Endothelial cell (in vitro differentiated cells): ENCODE measurements around the gene HSF5. TPM values are rescaled to one million over a fixed set of nuclear protein-coding genes. Genes with fewer than 3 reads are reported as not detected.

Source experiments
- DNase-seq: peaks from one replicate; pipeline ENCODE4 v3.0.0; 2021; ENCODE audit warnings: low spot score
- H3K27ac Mint-ChIP-seq: one replicate; pipeline ENCODE4 v1.8.0; 2021; ENCODE audit warnings: mixed read lengths, inconsistent platforms; ENCODE audit not compliant: unreplicated experiment
- H3K27me3 Mint-ChIP-seq: one replicate; pipeline ENCODE4 v1.8.0; 2021; ENCODE audit warnings: mild to moderate bottlenecking, moderate library complexity, mixed read lengths, inconsistent platforms; ENCODE audit not compliant: unreplicated experiment
- H3K36me3 Mint-ChIP-seq: one replicate; pipeline ENCODE4 v1.8.0; 2021; ENCODE audit warnings: mild to moderate bottlenecking, low read depth, mixed read lengths, inconsistent platforms; ENCODE audit not compliant: unreplicated experiment
- H3K4me1 Mint-ChIP-seq: one replicate; pipeline ENCODE4 v1.8.0; 2021; ENCODE audit warnings: mild to moderate bottlenecking, mixed read lengths, inconsistent platforms; ENCODE audit not compliant: unreplicated experiment
- H3K4me3 Mint-ChIP-seq: one replicate; pipeline ENCODE4 v1.8.0; 2021; ENCODE audit warnings: mild to moderate bottlenecking, mixed read lengths, inconsistent platforms; ENCODE audit not compliant: unreplicated experiment
- H3K9me3 Mint-ChIP-seq: one replicate; pipeline ENCODE4 v1.8.0; 2021; ENCODE audit warnings: mixed read lengths, inconsistent platforms; ENCODE audit not compliant: unreplicated experiment
- total RNA-seq: library from RNA; stranded (reverse); fragmentation: NEBNext Ultra II Directional; extraction: Animal tissue kit (Norgen Biotek cat#: 25700); gene quantifications from one replicate; pipeline ENCODE4 v1.2.1, GENCODE V29; 2021; ENCODE audit not compliant: unreplicated experiment
- TF ChIP-seq, protein P1 (sequence below): fragments of 200-600 bp; sonication (generic); IDR thresholded peaks from one replicate; pipeline ENCODE4 v1.5.0; 2021; ENCODE audit warnings: antibody characterized with exemption; ENCODE audit not compliant: unreplicated experiment

HSF5 gene
- total RNA-seq, 1 donor from 2014 or later = 0.10 TPM

DNA sequence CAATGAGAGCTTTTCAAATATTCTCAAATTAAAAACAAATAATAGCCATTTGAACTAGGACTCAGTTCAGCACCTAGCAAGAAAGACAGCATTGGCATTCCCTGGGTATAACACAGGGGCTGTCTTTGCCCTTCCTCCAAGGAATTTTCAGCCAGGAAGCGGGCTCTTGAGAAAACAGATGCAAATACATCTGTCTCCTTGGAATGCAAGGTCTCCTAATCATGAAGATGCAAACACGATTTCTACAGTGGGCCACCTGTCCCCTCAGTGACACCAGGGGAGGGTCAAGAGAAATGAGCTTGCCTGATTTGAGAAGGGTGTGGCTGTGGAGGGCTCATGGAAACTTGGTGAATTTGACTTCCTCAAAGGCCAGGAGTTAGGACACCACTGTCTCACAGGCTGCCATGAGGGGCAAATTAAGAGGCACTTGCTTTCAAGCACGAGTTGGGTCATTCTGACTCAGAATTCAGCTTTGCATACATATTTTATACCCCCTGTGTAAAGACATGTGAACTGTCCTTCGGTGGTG lies 111.7 kb downstream of the HSF5 start:
- no peaks in the 10 kb centered on the region for H3K36me3 Mint-ChIP-seq
- H3K4me1 Mint-ChIP-seq = peaks cover 45% of the 10 kb centered on the region
- no peak for DNase-seq
- TF ChIP-seq, protein P1, sequence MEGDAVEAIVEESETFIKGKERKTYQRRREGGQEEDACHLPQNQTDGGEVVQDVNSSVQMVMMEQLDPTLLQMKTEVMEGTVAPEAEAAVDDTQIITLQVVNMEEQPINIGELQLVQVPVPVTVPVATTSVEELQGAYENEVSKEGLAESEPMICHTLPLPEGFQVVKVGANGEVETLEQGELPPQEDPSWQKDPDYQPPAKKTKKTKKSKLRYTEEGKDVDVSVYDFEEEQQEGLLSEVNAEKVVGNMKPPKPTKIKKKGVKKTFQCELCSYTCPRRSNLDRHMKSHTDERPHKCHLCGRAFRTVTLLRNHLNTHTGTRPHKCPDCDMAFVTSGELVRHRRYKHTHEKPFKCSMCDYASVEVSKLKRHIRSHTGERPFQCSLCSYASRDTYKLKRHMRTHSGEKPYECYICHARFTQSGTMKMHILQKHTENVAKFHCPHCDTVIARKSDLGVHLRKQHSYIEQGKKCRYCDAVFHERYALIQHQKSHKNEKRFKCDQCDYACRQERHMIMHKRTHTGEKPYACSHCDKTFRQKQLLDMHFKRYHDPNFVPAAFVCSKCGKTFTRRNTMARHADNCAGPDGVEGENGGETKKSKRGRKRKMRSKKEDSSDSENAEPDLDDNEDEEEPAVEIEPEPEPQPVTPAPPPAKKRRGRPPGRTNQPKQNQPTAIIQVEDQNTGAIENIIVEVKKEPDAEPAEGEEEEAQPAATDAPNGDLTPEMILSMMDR = no peak
- peaks cover 5% of the 10 kb centered on the region for H3K27me3 Mint-ChIP-seq
- peak overlapping the region; percentile 37 for H3K27ac Mint-ChIP-seq
- no peak overlapping the region for H3K4me3 Mint-ChIP-seq
- no peaks in the 10 kb centered on the region for H3K9me3 Mint-ChIP-seq

DNA sequence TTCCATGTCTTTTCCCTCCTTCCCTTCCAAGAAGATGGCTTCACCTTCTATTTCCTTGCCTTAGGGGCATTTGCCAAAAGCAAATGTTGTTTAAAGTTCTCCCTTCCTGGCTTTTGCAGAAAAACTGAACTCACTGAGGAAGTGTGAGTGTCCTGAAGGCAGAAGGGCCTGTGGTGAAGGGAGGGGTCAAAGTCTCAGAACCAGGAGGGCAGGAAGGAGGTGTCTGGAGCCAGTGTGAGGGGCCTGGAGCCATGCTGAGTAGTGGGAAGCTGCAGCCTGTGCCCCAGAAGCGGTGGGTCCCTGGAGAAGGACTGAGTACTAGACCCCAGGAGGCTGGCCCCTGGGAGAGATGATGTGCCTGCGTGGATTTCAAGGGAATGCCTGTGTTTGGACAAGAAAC lies 112.4 kb downstream of the HSF5 start:
- TF ChIP-seq, protein P1 = no peak
- no peaks in the 10 kb centered on the region for H3K9me3 Mint-ChIP-seq
- no peak for DNase-seq
- peak overlapping the region; percentile 13 for H3K27ac Mint-ChIP-seq
- H3K27me3 Mint-ChIP-seq = peaks cover 5% of the 10 kb centered on the region
- peaks cover 45% of the 10 kb centered on the region for H3K4me1 Mint-ChIP-seq
- no peak overlapping the region for H3K4me3 Mint-ChIP-seq
- H3K36me3 Mint-ChIP-seq = no peaks in the 10 kb centered on the region

DNA sequence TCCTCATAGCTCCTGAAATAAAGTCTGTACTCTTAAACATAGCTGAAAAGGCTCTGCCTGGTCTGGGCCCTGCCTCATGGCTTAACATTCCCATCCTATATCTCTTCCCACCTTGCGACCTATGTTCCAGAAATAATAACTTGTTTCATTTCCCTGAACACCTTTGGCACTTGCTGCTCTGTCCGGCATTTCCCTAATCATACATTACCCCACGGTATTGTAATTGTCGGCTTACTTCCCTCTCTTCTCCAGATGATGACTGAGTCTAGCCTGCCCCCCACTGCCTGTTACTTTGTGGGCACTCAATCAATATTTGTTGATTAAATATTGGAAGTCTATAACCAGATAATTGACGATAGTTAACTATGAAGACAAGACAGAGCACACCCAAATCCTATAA lies 113.0 kb downstream of the HSF5 start:
- no peak overlapping the region for H3K27ac Mint-ChIP-seq

DNA sequence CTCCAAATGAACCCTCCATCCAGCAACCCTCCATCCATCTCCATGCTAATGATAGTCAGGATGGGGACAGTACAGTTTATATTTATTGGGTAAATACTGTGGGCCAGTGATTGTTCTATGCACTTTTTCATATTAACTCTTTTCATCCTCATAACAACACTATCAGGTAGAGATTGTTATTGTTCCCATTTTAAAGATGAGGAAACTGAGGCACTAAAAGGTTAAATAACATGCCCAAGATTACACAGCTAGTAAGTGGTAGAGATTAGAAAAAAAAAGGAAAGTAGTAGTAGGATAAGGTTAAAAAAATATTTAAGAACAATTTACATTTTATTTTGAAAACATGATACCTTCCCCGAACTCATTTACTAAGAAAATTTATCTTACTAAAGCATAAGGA lies 114.3 kb downstream of the HSF5 start:
- no peak for DNase-seq
- no peak overlapping the region for H3K4me3 Mint-ChIP-seq
- H3K9me3 Mint-ChIP-seq = no peaks in the 10 kb centered on the region
- H3K27me3 Mint-ChIP-seq = peaks cover 4% of the 10 kb centered on the region
- H3K36me3 Mint-ChIP-seq = no peaks in the 10 kb centered on the region
- peaks cover 34% of the 10 kb centered on the region for H3K4me1 Mint-ChIP-seq
- no peak overlapping the region for H3K27ac Mint-ChIP-seq
- TF ChIP-seq, protein P1 = no peak

More for the DNA sequence above, 113.0 kb downstream of the HSF5 start:
- H3K4me3 Mint-ChIP-seq = no peak overlapping the region
- H3K27me3 Mint-ChIP-seq = peaks cover 5% of the 10 kb centered on the region
- no peaks in the 10 kb centered on the region for H3K36me3 Mint-ChIP-seq
- no peak for DNase-seq
- TF ChIP-seq, protein P1 = no peak
- no peaks in the 10 kb centered on the region for H3K9me3 Mint-ChIP-seq
- peaks cover 45% of the 10 kb centered on the region for H3K4me1 Mint-ChIP-seq

DNA sequence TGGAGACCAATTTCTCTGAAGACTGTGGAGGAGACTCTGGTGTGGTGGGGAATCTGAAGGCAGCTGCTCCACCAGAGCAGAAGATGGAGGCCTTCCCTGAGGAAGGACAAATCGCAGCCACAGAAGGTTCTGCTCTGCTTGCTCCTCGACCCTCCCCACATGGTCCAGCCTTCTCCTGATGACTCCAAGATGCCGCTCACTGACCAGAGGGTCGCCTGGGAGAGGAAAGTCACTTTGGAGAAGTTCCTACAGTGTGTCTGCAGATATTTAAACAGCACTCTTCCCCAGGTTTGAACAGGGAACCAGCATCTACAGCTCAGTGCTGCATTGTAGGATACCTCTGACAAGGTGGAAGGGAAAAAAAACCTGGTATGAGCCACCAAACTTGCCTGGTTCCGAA lies 115.2 kb downstream of the HSF5 start:
- TF ChIP-seq, protein P1 = no peak
- H3K36me3 Mint-ChIP-seq = no peaks in the 10 kb centered on the region
- H3K4me3 Mint-ChIP-seq = no peak overlapping the region
- no peak overlapping the region for H3K27ac Mint-ChIP-seq
- no peak for DNase-seq
- H3K4me1 Mint-ChIP-seq = peaks cover 30% of the 10 kb centered on the region
- no peaks in the 10 kb centered on the region for H3K9me3 Mint-ChIP-seq
- H3K27me3 Mint-ChIP-seq = peaks cover 4% of the 10 kb centered on the region
